ENCODE measurements around the gene FFAR4.
"Not testable (repeated sequence)": the region's sequence is repeated elsewhere in the genome, so short reads cannot be mapped to it uniquely, and the experiment has no call there.

FFAR4 gene

DNA sequence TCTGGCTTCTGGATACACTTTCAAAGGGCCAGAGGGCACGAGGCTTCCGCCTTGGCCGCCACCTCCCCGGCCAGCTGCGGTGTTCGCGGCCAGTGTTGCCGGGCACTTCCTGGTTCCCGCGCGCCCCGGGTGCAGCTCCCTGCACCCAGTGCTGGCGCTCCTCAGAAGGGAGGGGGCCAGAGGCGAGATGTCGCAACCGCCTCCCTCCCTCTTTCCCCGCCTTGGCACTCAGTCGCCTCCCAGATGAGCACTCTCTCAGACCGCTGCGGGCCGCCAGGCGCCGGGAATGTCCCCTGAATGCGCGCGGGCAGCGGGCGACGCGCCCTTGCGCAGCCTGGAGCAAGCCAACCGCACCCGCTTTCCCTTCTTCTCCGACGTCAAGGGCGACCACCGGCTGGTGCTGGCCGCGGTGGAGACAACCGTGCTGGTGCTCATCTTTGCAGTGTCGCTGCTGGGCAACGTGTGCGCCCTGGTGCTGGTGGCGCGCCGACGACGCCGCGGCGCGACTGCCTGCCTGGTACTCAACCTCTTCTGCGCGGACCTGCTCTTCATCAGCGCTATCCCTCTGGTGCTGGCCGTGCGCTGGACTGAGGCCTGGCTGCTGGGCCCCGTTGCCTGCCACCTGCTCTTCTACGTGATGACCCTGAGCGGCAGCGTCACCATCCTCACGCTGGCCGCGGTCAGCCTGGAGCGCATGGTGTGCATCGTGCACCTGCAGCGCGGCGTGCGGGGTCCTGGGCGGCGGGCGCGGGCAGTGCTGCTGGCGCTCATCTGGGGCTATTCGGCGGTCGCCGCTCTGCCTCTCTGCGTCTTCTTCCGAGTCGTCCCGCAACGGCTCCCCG lies at the start of gene FFAR4:
FFAR4 (plus strand) TSS at position 231 of the 842 bp plus-strand sequence; CDS start at position 287, 56 bp downstream.
- no peak for DNase-seq (ENCODE audit: insufficient read length, low spot score)
- TF ChIP-seq, protein P1, sequence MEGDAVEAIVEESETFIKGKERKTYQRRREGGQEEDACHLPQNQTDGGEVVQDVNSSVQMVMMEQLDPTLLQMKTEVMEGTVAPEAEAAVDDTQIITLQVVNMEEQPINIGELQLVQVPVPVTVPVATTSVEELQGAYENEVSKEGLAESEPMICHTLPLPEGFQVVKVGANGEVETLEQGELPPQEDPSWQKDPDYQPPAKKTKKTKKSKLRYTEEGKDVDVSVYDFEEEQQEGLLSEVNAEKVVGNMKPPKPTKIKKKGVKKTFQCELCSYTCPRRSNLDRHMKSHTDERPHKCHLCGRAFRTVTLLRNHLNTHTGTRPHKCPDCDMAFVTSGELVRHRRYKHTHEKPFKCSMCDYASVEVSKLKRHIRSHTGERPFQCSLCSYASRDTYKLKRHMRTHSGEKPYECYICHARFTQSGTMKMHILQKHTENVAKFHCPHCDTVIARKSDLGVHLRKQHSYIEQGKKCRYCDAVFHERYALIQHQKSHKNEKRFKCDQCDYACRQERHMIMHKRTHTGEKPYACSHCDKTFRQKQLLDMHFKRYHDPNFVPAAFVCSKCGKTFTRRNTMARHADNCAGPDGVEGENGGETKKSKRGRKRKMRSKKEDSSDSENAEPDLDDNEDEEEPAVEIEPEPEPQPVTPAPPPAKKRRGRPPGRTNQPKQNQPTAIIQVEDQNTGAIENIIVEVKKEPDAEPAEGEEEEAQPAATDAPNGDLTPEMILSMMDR (IDR thresholded peaks at IDR 0.05; ENCODE audit: insufficient read depth, missing control alignments), result no peak
- no peak for FAIRE-seq

DNA sequence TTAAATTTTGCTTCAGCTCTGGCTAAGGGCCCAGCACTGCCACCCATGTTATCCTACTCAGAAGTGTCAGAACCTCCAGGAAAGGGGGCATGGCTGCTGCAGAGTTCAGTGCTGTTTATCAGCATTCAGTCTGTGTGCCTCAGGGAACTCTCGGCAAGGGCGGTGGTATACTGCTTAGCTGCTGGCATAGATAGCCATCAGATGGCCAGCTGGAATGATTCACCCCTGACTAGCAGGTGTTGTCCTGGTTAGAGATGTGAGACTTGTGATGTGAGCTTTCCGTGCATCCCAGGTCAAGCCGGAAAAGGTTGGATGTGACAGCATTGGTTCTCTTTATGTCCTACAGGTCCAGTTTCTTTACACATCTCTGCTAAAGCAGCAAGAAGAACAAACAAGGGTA lies 47.9 kb upstream of the FFAR4 start:
- TF ChIP-seq, protein P1 (IDR thresholded peaks at IDR 0.05; ENCODE audit: insufficient read depth, missing control alignments), result no peak
- DNase-seq (ENCODE audit: insufficient read length, low spot score) (no peak), FAIRE-seq (no peak)

DNA sequence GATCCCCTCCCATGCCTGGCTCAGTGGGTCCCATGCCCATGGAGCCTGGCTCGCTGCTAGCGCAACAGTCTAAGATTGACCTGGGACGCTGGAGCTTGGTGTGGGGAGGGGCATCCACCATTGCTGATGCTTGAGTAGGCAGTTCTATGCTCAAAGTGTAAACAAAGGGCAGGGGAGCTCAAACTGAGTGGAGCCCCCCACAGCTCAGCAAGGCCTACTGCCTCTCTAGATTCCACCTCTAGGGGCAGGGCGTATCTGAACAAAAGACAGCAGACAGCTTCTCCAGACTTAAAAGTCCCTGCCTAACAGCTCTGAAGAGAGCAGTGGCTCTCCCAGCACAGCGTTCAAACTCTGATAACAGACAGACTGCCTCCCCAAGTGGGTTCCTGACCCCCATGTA lies 31.2 kb upstream of the FFAR4 start:
- TF ChIP-seq, protein P1 (IDR thresholded peaks at IDR 0.05; ENCODE audit: insufficient read depth, missing control alignments), result no peak
- no peak for FAIRE-seq
- DNase-seq (ENCODE audit: insufficient read length, low spot score), result no peak

DNA sequence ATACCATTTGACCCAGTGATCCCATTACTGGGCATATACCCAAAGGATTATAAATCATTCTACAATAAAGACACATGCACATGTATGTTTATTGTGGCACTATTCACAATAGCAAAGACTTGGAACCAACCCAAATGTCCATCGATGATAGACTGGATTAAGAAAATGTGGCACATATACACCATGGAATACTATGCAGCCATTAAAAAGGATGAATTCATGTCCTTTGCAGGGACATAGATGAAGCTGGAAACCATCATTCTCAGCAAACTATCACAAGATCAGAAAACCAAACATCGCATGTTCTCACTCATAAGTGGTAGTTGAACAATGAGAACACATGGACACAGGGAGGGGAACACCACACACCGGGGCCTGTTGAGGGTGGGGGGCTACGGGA lies 25.6 kb upstream of the FFAR4 start:
- DNase-seq (ENCODE audit: insufficient read length, low spot score); FAIRE-seq: not testable (repeated sequence)

DNA sequence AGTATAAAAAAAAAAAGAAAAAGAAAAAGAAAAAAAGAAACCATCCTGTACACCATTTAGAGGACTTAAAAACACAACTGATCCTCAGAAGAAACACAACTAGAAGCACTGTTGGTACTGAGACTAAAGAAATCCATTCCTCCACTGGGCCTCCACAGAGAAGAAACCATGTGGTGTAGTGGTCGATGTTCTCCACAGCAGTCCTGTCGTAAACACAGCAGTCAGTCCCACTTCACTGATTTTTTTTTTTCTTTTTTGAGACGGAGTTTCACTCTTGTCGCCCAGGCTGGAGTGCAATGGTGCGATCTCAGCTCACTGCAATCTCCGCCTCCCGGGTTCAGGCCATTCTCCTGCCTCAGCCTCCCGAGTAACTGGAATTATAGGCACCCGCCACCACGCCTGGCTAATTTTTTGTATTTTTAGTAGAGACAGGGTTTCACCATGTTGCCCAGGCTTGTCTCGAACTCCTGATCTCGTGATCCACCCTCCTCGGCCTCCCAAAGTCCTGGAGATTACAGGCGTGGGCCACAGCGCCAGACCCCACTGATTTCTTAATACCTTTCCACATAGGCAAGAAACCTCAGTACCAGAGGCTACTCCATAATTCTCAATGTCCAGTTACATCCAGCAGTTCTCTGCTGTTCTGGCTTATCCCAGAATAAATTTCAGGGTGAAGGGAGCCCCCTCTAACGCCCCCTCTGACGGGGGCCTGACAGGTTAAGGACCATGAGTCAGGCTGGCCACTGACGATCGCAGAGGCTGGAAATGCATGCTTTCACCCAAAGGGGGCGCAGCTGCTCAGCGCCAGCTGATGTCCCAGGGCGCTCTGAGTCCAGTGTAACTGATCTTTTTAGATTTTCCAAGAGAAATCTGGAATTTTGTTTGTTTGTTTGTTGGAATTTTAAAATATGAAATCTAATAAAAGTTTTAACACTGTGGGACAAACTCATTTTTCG lies 24.8 kb upstream of the FFAR4 start:
- TF ChIP-seq, protein P1 (IDR thresholded peaks at IDR 0.05; ENCODE audit: insufficient read depth, missing control alignments), result peak; percentile 75
- DNase-seq (ENCODE audit: insufficient read length, low spot score) (no peak), FAIRE-seq (no peak)

DNA sequence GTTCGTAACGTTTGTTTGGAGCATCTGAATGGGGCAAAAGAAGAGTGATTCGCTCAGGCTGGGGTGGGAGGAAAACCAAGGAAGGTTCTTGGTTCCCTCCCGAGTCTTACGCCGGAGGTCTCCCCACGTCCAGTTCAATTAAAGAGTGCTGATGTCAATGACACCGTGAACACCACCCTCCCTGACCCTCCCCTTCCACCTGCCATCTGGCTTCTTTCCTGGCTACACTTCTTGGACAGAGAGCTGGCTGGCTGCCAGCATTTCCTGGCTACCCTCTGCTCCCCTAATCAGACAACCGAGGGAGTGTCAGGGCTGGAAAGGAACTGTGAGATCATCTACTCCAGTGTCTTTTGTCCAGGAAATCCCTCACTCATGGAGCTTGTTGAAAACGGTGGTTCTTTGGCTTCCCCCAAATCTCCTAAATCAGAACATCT lies 24.1 kb upstream of the FFAR4 start:
- TF ChIP-seq, protein P1 (IDR thresholded peaks at IDR 0.05; ENCODE audit: insufficient read depth, missing control alignments), result no peak
- no peak for FAIRE-seq
- no peak for DNase-seq (ENCODE audit: insufficient read length, low spot score)

DNA sequence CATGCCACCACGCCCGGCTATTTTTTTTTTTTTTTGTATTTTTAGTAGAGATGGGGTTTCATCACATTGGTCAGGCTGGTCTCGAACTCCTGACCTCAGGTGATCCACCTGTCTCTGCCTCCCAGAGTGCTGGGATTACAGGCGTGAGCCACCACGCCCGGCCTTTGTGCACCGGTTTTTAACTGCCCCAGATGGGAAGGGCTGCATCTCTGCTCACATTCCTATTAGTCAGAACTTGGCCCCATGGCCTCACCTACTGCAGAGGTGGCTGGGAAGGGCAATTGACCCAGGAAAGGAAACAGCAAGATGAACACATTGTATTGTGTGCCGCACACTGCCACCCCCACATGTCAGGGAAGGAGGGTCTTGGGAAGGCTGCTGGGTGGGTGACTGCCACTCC lies 19.5 kb upstream of the FFAR4 start:
- not testable (repeated sequence) for DNase-seq (ENCODE audit: insufficient read length, low spot score); FAIRE-seq

DNA sequence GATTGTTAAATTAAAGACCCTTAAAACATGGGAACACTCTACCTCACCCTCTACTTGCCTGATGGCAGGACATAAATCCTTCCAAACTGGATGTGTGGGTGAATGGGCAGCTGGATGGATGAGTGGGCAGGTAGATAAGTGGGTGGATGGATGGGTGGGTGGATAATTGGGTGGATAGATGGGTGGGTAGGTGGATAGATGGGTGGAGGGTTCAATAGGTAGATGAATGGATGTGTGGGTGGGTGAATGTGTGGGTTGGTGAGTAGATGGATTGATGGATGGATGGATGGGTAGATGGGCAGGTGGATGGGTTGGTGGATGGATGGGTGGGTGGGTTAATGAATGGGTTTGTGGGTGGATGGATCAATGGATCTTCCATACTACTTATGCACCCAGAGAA lies 18.9 kb upstream of the FFAR4 start:
- TF ChIP-seq, protein P1 (IDR thresholded peaks at IDR 0.05; ENCODE audit: insufficient read depth, missing control alignments), result no peak
- FAIRE-seq (no peak), DNase-seq (ENCODE audit: insufficient read length, low spot score) (no peak)
